Measurements from ENCODE around the gene SLC44A1.

The SLC44A1 gene

GRCh38 chr9:105275938-105276337 lies 31.5 kb downstream of the SLC44A1 start:
- DNase-seq, result no peak

GRCh38 chr9:105278751-105279150 lies 34.3 kb downstream of the SLC44A1 start:
- DNase-seq, result no peak

GRCh38 chr9:105280691-105281090 lies 36.2 kb downstream of the SLC44A1 start:
- DNase-seq, result no peak

- no peak for DNase-seq
Measured at GRCh38 chr9:105281272-105281671, 36.8 kb downstream of the SLC44A1 start.

- DNase-seq, result no peak
Measured at GRCh38 chr9:105281926-105282325, 37.5 kb downstream of the SLC44A1 start.

GRCh38 chr9:105282870-105283621 lies 38.6 kb downstream of the SLC44A1 start:
- no peak for DNase-seq

GRCh38 chr9:105283795-105284194 lies 39.3 kb downstream of the SLC44A1 start:
- DNase-seq, result no peak

GRCh38 chr9:105284463-105284862 lies 40.0 kb downstream of the SLC44A1 start:
- no peak for DNase-seq

GRCh38 chr9:105286098-105286497 lies 41.6 kb downstream of the SLC44A1 start:
- DNase-seq, result no peak

GRCh38 chr9:105289305-105289704 lies 44.9 kb downstream of the SLC44A1 start:
- no peak for DNase-seq

- no peak for DNase-seq
Measured at GRCh38 chr9:105290418-105290817, 46.0 kb downstream of the SLC44A1 start.

GRCh38 chr9:105290954-105291353 lies 46.5 kb downstream of the SLC44A1 start:
- no peak for DNase-seq

- no peak for DNase-seq
Measured at GRCh38 chr9:105291422-105291859, 47.0 kb downstream of the SLC44A1 start.

GRCh38 chr9:105291938-105292337 lies 47.5 kb downstream of the SLC44A1 start:
- no peak for DNase-seq

- no peak for DNase-seq
Measured at GRCh38 chr9:105293408-105293807, 49.0 kb downstream of the SLC44A1 start.

GRCh38 chr9:105295201-105295550 lies 50.7 kb downstream of the SLC44A1 start:
- no peak for DNase-seq

- DNase-seq, result no peak
Measured at GRCh38 chr9:105295986-105296385, 51.5 kb downstream of the SLC44A1 start.

GRCh38 chr9:105296445-105296844 lies 52.0 kb downstream of the SLC44A1 start:
- no peak for DNase-seq

GRCh38 chr9:105296877-105297287 lies 52.4 kb downstream of the SLC44A1 start:
- no peak for DNase-seq

- no peak for DNase-seq
Measured at GRCh38 chr9:105297442-105298075, 53.1 kb downstream of the SLC44A1 start.

GRCh38 chr9:105299190-105299854 lies 54.9 kb downstream of the SLC44A1 start:
- no peak for DNase-seq

- DNase-seq, result no peak
Measured at GRCh38 chr9:105302728-105303127, 58.3 kb downstream of the SLC44A1 start.

- no peak for DNase-seq
Measured at GRCh38 chr9:105305856-105306255, 61.4 kb downstream of the SLC44A1 start.

All from stimulated activated CD4-positive, alpha-beta T cell treated with anti-CD3 and anti-CD28 coated beads, Interleukin-4, amount 100 ng/mL, for 24 hours (primary cell).